SK-N-SH (cell line): ENCODE results near the gene RFWD3. TPM values are rescaled to one million over a fixed set of nuclear protein-coding genes. Genes with fewer than 3 reads are reported as not detected.

ENCODE experiments used
- CTCF ChIA-PET: fragments of 300-600, 350-600 bp; formaldehyde crosslinking; extraction: SDS; loops from one replicate; lab custom pipeline; 2021; lab: Yijun Ruan, JAX
- POLR2A ChIA-PET: fragments of 350-600 bp; sonication (Branson Sonifier 250); formaldehyde crosslinking; extraction: SDS; loops from one replicate; lab custom pipeline; 2020; ENCODE audit warnings: antibody characterized with exemption, inconsistent platforms; lab: Yijun Ruan, JAX
- DNase-seq: peaks from one replicate; pipeline ENCODE4 v3.0.0; 2012
- H2AFZ ChIP-seq: fragments of 200-600 bp; sonication (generic); 2 replicates; pipeline ENCODE4 v1.8.1; 2016; ENCODE audit warnings: antibody characterized with exemption, mild to moderate bottlenecking, low read depth
- H3F3A ChIP-seq: fragments of 200-600 bp; sonication (generic); replicated peaks from 2 replicates; pipeline ENCODE3; 2016; ENCODE audit warnings: antibody characterized with exemption, mild to moderate bottlenecking; ENCODE audit not compliant: insufficient read depth
- H3K27ac ChIP-seq, 2 experiments: fragments of 200-500 bp in 1 of 2; fragments of 200-600 bp in 1 of 2; sonication (Bioruptor generic) in 1 of 2; sonication (generic), shearing (Covaris generic) in 1 of 2; 2 replicates each; pipeline versions ENCODE4 v1.5.1 to v1.6.1; 2014 to 2016; ENCODE audit warnings: low read depth in 2 of 2, inconsistent platforms in 1 of 2, low read length in 1 of 2, mild to moderate bottlenecking in 1 of 2, mixed read lengths in 1 of 2
- H3K27me3 ChIP-seq: fragments of 200-600 bp; sonication (generic), shearing (Covaris generic); 2 replicates; pipeline ENCODE4 v1.6.1; 2016; ENCODE audit warnings: mixed run types; ENCODE audit not compliant: insufficient read depth
- H3K36me3 ChIP-seq, 2 experiments: fragments of 200-500 bp in 1 of 2; fragments of 200-600 bp in 1 of 2; sonication (Bioruptor generic) in 1 of 2; sonication (generic) in 1 of 2; replicated peaks in 1 of 2; 2 replicates each; pipeline versions ENCODE3 to v1.5.1; 2014 to 2016; ENCODE audit warnings: low read length in 1 of 2, mild to moderate bottlenecking in 1 of 2; ENCODE audit not compliant: insufficient read depth in 2 of 2, control insufficient read depth in 1 of 2
- H3K4me1 ChIP-seq, 2 experiments: fragments of 200-500 bp in 1 of 2; fragments of 200-600 bp in 1 of 2; sonication (Bioruptor generic) in 1 of 2; sonication (generic), shearing (Covaris generic) in 1 of 2; 2 replicates each; pipeline versions ENCODE4 v1.5.1 to v1.6.1; 2014 to 2016; ENCODE audit warnings: low read depth in 1 of 2, low read length in 1 of 2, mixed run types in 1 of 2; ENCODE audit not compliant: insufficient read depth in 2 of 2, control insufficient read depth in 1 of 2
- H3K4me2 ChIP-seq: fragments of 200-600 bp; sonication (generic), shearing (Covaris generic); 2 replicates; pipeline ENCODE4 v1.6.1; 2017; ENCODE audit warnings: mixed run types
- H3K4me3 ChIP-seq, 2 experiments: fragments of 200-500 bp in 1 of 2; fragments of 200-600 bp in 1 of 2; sonication (Bioruptor generic) in 1 of 2; sonication (generic), shearing (Covaris generic) in 1 of 2; 2 replicates each; pipeline versions ENCODE4 v1.5.1 to v1.8.1; 2014 to 2016; ENCODE audit warnings: low read depth in 2 of 2, inconsistent platforms in 1 of 2, low read length in 1 of 2, mild to moderate bottlenecking in 1 of 2, mixed read lengths in 1 of 2, moderate library complexity in 1 of 2
- H3K79me2 ChIP-seq: fragments of 200-600 bp; sonication (generic); 2 replicates; pipeline ENCODE4 v1.8.1; 2017; ENCODE audit warnings: mild to moderate bottlenecking; ENCODE audit not compliant: insufficient read depth
- H3K9ac ChIP-seq: fragments of 200-600 bp; sonication (generic); 2 replicates; pipeline ENCODE4 v1.6.1; 2017; ENCODE audit warnings: mixed run types
- H3K9me2 ChIP-seq: fragments of 200-600 bp; sonication (generic); 2 replicates; pipeline ENCODE4 v1.6.1; 2017; ENCODE audit warnings: mixed run types
- H3K9me3 ChIP-seq: fragments of 200-600 bp; sonication (generic); 2 replicates; pipeline ENCODE4 v1.6.1; 2017; ENCODE audit warnings: mixed run types, mild to moderate bottlenecking, moderate library complexity
- H4K20me1 ChIP-seq: fragments of 200-600 bp; sonication (generic); 2 replicates; pipeline ENCODE4 v1.6.1; 2017; ENCODE audit warnings: mild to moderate bottlenecking, mixed run types; ENCODE audit not compliant: insufficient read depth
- RAD21 ChIP-seq: IDR thresholded peaks from 2 replicates; pipeline ENCODE4 v1.6.1; 2012; ENCODE audit warnings: mild to moderate bottlenecking, low read length
- USF1 ChIP-seq: IDR thresholded peaks from 2 replicates; pipeline ENCODE4 v1.4.0; 2012; ENCODE audit warnings: low read depth, borderline replicate concordance
- WGBS: methylation state at CpG from one replicate; pipeline ENCODE4 v1.1.6; 2017; ENCODE audit warnings: low lambda C conversion rate; 5-methylcytosine and 5-hydroxymethylcytosine counted together
- polyA plus RNA-seq, 3 experiments: library from polyadenylated mRNA; depleted of rRNA; stranded (reverse); fragments of >200 nt; gene quantifications; 2 replicates each; pipeline ENCODE4 v1.2.3, GENCODE V29; 2012
- TF ChIP-seq, protein P1 (sequence below): fragments of 200-600 bp; sonication (generic); IDR thresholded peaks from 2 replicates; pipeline ENCODE4 v1.6.1; 2017; ENCODE audit warnings: antibody characterized with exemption, mild to moderate bottlenecking, moderate library complexity

RFWD3 gene
- polyA plus RNA-seq, 1 of the 3 experiments (the other 2 are of a cell fraction), result 13.2 TPM

- Histone ChIP-seq H3K9me2 (no peaks in the 10 kb centered on the region), H3K9me3 (no peaks in the 10 kb centered on the region), H3F3A (peaks cover 38% of the 10 kb centered on the region), H3K79me2 (peaks cover 98% of the 10 kb centered on the region), H4K20me1 (peaks cover 30% of the 10 kb centered on the region; the same call in 1 of the 2 replicates), H3K4me1 (no peaks in the 10 kb centered on the region), H2AFZ (no peak overlapping the region), H3K9ac (no peak overlapping the region), H3K4me3 (no peak overlapping the region), H3K36me3 (peaks cover 31 to 59% of the 10 kb centered on the region in 2 experiments), H3K27me3 (no peaks in the 10 kb centered on the region), H3K27ac (peak overlapping the region in 1 of 2 experiments; percentile 34; a peak in 1 of 4 replicates), H3K4me2 (no peak overlapping the region)
- ChIA-PET POLR2A (interaction anchor here (1.2 kb wide), 1 partner anchor 45 kb away, joined by 3 read pairs; the partner anchor contains the start of gene GLG1), CTCF (interaction anchor here (0.8 to 4.0 kb wide), 22 partner anchors 10 to 342 kb away, joined by 3 to 37 read pairs (median 4); partner anchors contain the start of genes MLKL and RFWD3)
- 98% methylated on average over 2 of the region's 2 CpGs for WGBS
- no peak for DNase-seq
- TF ChIP-seq USF1, result no peak
Measured at GRCh38 chr16:74651841-74652240, 14.8 kb downstream of the RFWD3 start.

DNA sequence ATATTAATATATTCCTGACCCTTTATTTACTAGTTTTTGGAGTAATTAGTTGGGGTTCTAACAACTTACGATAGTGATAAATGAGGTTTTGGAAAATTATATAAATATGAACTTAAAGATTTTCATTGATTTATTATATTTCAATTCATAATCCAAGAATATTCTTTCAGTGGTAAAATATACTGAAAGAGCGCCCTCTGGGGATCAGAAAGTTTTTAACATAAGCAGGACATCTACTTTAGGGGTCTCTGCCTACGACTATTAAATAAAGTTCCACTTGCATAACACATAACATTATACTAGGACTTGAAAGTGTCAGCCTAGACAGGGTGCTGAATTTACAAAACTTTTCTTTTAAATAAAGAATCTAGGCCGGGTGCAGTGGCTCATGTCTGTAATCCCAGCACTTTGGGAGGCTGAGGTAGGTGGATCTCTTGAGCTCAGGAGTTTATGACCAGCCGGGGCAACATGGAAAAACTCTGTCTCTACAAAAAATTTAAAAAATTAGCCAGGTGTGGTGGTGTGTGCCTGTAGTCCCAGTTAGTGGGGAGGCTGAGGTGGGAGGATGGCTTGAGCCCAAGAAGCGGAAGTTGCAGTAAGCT is 15.6 kb downstream of the RFWD3 start:
- H3K4me1 ChIP-seq, result no peaks in the 10 kb centered on the region
- H3K4me3 ChIP-seq, result no peak overlapping the region
- no peak overlapping the region for H3K4me2 ChIP-seq
- no peak overlapping the region for H2AFZ ChIP-seq
- no peaks in the 10 kb centered on the region for H3K9me2 ChIP-seq
- peaks cover 28 to 66% of the 10 kb centered on the region in 2 experiments for H3K36me3 ChIP-seq
- peaks cover 38% of the 10 kb centered on the region for H3F3A ChIP-seq
- peaks cover 98% of the 10 kb centered on the region for H3K79me2 ChIP-seq
- WGBS, result 69% methylated on average over 6 of the region's 6 CpGs
- DNase-seq, result peak; percentile 31
- CTCF ChIA-PET, result interaction anchor here (0.8 to 4.0 kb wide), 24 partner anchors 10 to 341 kb away, joined by 3 to 37 read pairs (median 4); partner anchors contain the start of genes MLKL and RFWD3
- no peak for TF ChIP-seq USF1
- peak; percentile 22; the same call in 1 of the 2 replicates for TF ChIP-seq RAD21
- TF ChIP-seq, protein P1, sequence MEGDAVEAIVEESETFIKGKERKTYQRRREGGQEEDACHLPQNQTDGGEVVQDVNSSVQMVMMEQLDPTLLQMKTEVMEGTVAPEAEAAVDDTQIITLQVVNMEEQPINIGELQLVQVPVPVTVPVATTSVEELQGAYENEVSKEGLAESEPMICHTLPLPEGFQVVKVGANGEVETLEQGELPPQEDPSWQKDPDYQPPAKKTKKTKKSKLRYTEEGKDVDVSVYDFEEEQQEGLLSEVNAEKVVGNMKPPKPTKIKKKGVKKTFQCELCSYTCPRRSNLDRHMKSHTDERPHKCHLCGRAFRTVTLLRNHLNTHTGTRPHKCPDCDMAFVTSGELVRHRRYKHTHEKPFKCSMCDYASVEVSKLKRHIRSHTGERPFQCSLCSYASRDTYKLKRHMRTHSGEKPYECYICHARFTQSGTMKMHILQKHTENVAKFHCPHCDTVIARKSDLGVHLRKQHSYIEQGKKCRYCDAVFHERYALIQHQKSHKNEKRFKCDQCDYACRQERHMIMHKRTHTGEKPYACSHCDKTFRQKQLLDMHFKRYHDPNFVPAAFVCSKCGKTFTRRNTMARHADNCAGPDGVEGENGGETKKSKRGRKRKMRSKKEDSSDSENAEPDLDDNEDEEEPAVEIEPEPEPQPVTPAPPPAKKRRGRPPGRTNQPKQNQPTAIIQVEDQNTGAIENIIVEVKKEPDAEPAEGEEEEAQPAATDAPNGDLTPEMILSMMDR, result peak; percentile 81
- H3K9me3 ChIP-seq, result no peaks in the 10 kb centered on the region
- no peaks in the 10 kb centered on the region for H3K27me3 ChIP-seq
- no peak overlapping the region for H3K9ac ChIP-seq
- POLR2A ChIA-PET, result no interaction called here
- H3K27ac ChIP-seq, result peak overlapping the region in 1 of 2 experiments; percentile 34; a peak in 1 of 4 replicates
- peaks cover 24% of the 10 kb centered on the region; the same call in 1 of the 2 replicates for H4K20me1 ChIP-seq
